Testis (tissue), 3 donors: ENCODE data around the gene ACSM2B. TPM values are rescaled to one million over a fixed set of nuclear protein-coding genes. Genes with fewer than 3 reads are reported as not detected.
"Not testable (repeated sequence)": the region's sequence is repeated elsewhere in the genome, so short reads cannot be mapped to it uniquely, and the experiment has no call there.

Experiments
- DNase-seq: peaks from one replicate; pipeline ENCODE4 v3.0.0-alpha.2; 2019
- H3K27ac ChIP-seq, 2 donors: fragments of 200-600 bp; sonication (generic); one replicate each; pipeline ENCODE4 v1.5.1; 2019
- H3K27me3 ChIP-seq: fragments of 200-600 bp; sonication (generic); one replicate; pipeline ENCODE4 v1.5.1; 2019
- H3K36me3 ChIP-seq: fragments of 200-600 bp; sonication (generic); one replicate; pipeline ENCODE4 v1.5.1; 2017; ENCODE audit warnings: low read depth; ENCODE audit errors: missing control alignments
- H3K4me1 ChIP-seq: fragments of 200-600 bp; sonication (generic); one replicate; pipeline ENCODE4 v1.5.1; 2019
- H3K4me3 ChIP-seq, 2 donors: fragments of 200-600 bp; sonication (generic); one replicate each; pipeline ENCODE4 v1.5.1; 2017 to 2019
- H3K9me3 ChIP-seq: fragments of 200-600 bp; sonication (generic); one replicate; pipeline ENCODE4 v1.5.1; 2017
- CTCF ChIP-seq, 3 experiments: fragments of 450-650 bp in 2 of 3; fragments of 200-600 bp in 1 of 3; sonication (generic) in 1 of 3; IDR thresholded peaks; one replicate each; pipeline ENCODE4 v1.5.1; 2016 to 2019; ENCODE audit warnings: antibody characterized with exemption in 3 of 3, mild to moderate bottlenecking in 2 of 3, moderate library complexity in 1 of 3
- POLR2A ChIP-seq: fragments of 450-650 bp; IDR thresholded peaks from one replicate; pipeline ENCODE4 v1.6.1; 2017; ENCODE audit warnings: antibody characterized with exemption, mild to moderate bottlenecking, moderate library complexity
- WGBS, 2 donors: methylation state at CpG; one replicate each; pipeline ENCODE4 v1.1.5; 2018; 5-methylcytosine and 5-hydroxymethylcytosine counted together
- intact Hi-C: fragments of 100-400 bp; cut with DNase I; formaldehyde crosslinking; loops from one replicate; pipeline ENCODE4 v1.15.1; 2023; ENCODE audit warnings: low total_unique reads
- polyA plus RNA-seq: library from polyadenylated mRNA; stranded (reverse); fragments of 350-450 nt; fragmentation: Illumina TruSeq; extraction: RNeasy Lipid Tissue Mini Kit (QIAGEN cat#74804); gene quantifications from one replicate; pipeline ENCODE4 v1.2.3, GENCODE V29; 2014; ENCODE audit warnings: low read depth, low replicate concordance; ENCODE audit not compliant: insufficient read depth
- total RNA-seq, 2 donors: library from RNA; depleted of rRNA; stranded (reverse); fragments of >200 nt; gene quantifications; one replicate each; pipeline ENCODE4 v1.2.3, GENCODE V29; 2016

The ACSM2B gene
- total and polyA plus RNA-seq, 3 donors from 2014 or later: 0.37 to 0.94 (median 0.54) TPM

GRCh38 chr16:20517149-20517548, 59.0 kb downstream of the ACSM2B start:
- DNase-seq: no peak
- intact Hi-C loops: no loop called here
- Histone ChIP-seq H3K4me1 (no peaks in the 10 kb centered on the region), H3K36me3 (no peaks in the 10 kb centered on the region), H3K4me3 (no peak overlapping the region), H3K9me3 (no peaks in the 10 kb centered on the region), H3K27ac (no peak overlapping the region), H3K27me3 (no peaks in the 10 kb centered on the region)
- WGBS, 2 donors: 65 to 72% methylated on average over 3 of the region's 3 CpGs
- TF ChIP-seq POLR2A (no peak), CTCF (IDR thresholded peaks at IDR 0.05) (no peak)

- DNase-seq: no peak
- TF ChIP-seq CTCF (IDR thresholded peaks at IDR 0.05) (no peak), POLR2A (no peak)
- H3K27ac ChIP-seq: no peak overlapping the region
- no peak overlapping the region for H3K4me3 ChIP-seq
- H3K27me3 ChIP-seq: no peaks in the 10 kb centered on the region
- intact Hi-C loops: no loop called here
- H3K4me1 ChIP-seq: no peaks in the 10 kb centered on the region
- H3K36me3 ChIP-seq: no peaks in the 10 kb centered on the region
- no peaks in the 10 kb centered on the region for H3K9me3 ChIP-seq
Measured at GRCh38 chr16:20515688-20516090, 60.5 kb downstream of the ACSM2B start.

- no peak for DNase-seq
- Histone ChIP-seq H3K27ac (no peak overlapping the region), H3K36me3 (no peaks in the 10 kb centered on the region), H3K9me3 (no peaks in the 10 kb centered on the region), H3K27me3 (no peaks in the 10 kb centered on the region), H3K4me1 (no peaks in the 10 kb centered on the region), H3K4me3 (no peak overlapping the region)
- TF ChIP-seq POLR2A (no peak), CTCF (IDR thresholded peaks at IDR 0.05) (no peak)
- WGBS, 2 donors: 56 to 76% methylated on average over 1 of the region's 1 CpG
- intact Hi-C loops: no loop called here
Measured at GRCh38 chr16:20510323-20510722, 65.8 kb downstream of the ACSM2B start.

DNA sequence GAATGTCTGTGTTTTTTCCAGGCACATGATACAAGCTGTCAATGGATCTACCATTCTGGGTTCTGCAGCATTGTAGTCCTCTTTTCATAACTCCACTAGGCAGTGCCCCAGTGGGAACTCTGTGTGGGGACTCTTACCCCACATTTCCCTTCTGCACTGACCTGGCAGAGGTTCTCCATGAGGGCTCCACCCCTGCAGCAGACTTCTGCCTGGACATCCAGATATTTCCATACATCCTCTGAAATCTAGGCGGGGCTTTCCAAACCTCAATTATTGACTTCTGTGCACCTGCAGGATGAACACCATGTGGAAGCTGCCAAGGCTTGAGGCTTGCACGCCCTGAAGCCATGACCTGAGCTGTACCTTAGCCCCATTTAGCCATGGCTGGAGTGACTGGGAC, 68.9 kb downstream of the ACSM2B start:
- H3K27me3 ChIP-seq: no peaks in the 10 kb centered on the region
- no peak overlapping the region for H3K4me3 ChIP-seq
- 60 to 83% methylated on average over 1 to 2 of the region's 2 CpGs for WGBS, 2 donors
- H3K9me3 ChIP-seq: no peaks in the 10 kb centered on the region
- no peak for DNase-seq
- H3K27ac ChIP-seq: no peak overlapping the region
- TF ChIP-seq CTCF (IDR thresholded peaks at IDR 0.05): no peak
- TF ChIP-seq POLR2A: no peak
- no peaks in the 10 kb centered on the region for H3K4me1 ChIP-seq
- intact Hi-C loops: no loop called here
- no peaks in the 10 kb centered on the region for H3K36me3 ChIP-seq

DNA sequence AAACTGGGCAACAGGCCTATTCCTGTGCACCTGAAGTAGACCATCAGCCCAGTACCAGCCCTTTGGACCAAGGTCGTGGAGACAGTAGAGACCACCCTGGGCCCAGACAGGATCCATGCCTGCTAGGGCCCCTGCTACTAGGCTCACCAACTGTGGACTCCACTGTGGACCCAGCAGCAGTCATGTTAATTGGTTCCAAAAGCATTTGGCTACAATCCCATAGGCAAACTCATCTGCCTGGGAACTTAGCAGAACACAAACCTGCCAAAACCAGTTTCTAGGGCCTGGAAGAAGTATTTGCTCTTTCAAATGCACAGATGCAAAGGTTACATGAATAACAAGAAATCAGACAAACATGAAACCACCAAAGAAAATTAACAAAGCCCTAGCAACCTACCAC, 71.7 kb downstream of the ACSM2B start:
- WGBS, 2 donors: 62% methylated on average over 1 of the region's 1 CpG; no CpG with 5 or more reads in 1 of the 2 donors
- H3K4me3 ChIP-seq: no peak overlapping the region
- no peak for DNase-seq
- no peaks in the 10 kb centered on the region for H3K9me3 ChIP-seq
- no peak overlapping the region for H3K27ac ChIP-seq
- no peaks in the 10 kb centered on the region for H3K4me1 ChIP-seq
- no peaks in the 10 kb centered on the region for H3K36me3 ChIP-seq
- no peaks in the 10 kb centered on the region for H3K27me3 ChIP-seq
- intact Hi-C loops: no loop called here
- no peak for TF ChIP-seq CTCF (IDR thresholded peaks at IDR 0.05)
- no peak for TF ChIP-seq POLR2A

GRCh38 chr16:20491448-20491847, 84.7 kb downstream of the ACSM2B start:
- H3K27me3 ChIP-seq, H3K27ac ChIP-seq, H3K9me3 ChIP-seq, intact Hi-C loops, H3K4me1 ChIP-seq, H3K36me3 ChIP-seq, H3K4me3 ChIP-seq, DNase-seq: not testable (repeated sequence)
- WGBS, 2 donors: no CpG with 5 or more reads among the region's 11 CpGs

- intact Hi-C loops, DNase-seq: not testable (repeated sequence)
- WGBS, 2 donors: no CpG with 5 or more reads among the region's 3 CpGs
Measured at GRCh38 chr16:20490994-20491393, 85.2 kb downstream of the ACSM2B start.

More at GRCh38 chr16:20490994-20491393, 85.2 kb downstream of the ACSM2B start:
- H3K4me3 ChIP-seq, H3K27ac ChIP-seq, H3K9me3 ChIP-seq, H3K27me3 ChIP-seq, H3K4me1 ChIP-seq, H3K36me3 ChIP-seq: not testable (repeated sequence)
